HG03460 (cell line): ENCODE results near the gene NOS1AP.

Experiments used
- ATAC-seq: cut with Tn5 transposase; IDR thresholded peaks from one replicate; pipeline ENCODE4 v1.9.1; 2021; ENCODE audit not compliant: unreplicated experiment

NOS1AP gene

DNA sequence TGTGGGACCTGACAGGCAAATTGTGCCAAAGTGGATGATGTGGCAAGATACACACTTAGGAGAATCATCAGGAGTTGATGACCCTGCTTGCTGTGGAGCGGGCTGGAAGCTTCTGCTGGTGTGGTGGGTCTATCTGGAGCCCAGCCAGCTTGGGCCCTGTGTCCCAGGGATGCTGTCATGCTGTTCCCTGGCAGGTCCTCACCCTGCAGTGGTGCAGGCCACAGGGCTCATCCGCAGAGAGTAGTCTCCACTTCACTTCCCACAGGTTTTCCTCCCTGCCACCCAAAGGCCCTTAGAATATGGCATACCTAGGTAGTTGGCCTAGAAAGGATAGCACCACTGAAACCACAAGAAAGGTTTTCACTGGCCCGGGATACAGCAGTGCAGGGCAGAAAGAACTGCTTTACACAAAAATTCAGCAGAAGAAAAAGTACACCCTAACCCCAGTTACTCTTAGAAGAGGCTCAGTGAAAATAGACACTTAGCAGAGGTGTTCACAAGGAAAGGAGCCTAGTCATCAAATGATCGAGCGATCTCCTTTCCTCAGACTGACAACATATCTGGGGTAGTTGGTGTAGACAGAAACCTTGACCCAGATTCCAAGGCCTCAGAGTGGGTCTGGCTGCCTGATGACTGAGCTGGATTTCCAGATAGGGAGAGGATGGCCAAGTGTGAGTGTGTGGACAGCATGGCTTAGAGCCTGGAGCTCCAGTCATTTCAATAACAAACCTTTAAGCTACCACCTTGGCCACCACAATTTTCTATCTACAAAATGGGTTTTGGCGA is 310.8 kb downstream of the NOS1AP start:
- ATAC-seq: no peak

DNA sequence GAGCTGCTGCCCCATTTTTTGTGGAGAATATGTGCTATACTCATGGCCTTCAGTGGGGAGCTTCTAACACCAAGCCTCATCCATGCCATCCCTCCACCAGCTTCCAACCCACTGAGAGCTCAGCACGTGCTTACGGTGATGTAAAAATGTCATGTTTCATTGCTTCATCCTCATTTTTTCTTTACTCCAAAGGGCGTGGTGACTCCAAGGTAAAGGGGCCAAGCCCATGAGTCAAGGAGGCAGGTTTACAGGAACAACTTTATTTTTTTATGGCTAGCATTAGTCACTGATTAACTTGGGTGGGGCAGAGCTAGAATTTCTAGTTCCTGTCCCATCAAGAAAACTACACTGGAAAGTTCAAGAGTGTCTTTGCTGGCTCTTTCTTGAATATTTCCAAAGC is 311.9 kb downstream of the NOS1AP start, which contains the start of gene C1orf226:
Gene C1orf226, plus strand, starts transcription at position 346 of the 400 bp plus-strand sequence. CDS start 174 bp downstream, outside the sequence.
- ATAC-seq: no peak

DNA sequence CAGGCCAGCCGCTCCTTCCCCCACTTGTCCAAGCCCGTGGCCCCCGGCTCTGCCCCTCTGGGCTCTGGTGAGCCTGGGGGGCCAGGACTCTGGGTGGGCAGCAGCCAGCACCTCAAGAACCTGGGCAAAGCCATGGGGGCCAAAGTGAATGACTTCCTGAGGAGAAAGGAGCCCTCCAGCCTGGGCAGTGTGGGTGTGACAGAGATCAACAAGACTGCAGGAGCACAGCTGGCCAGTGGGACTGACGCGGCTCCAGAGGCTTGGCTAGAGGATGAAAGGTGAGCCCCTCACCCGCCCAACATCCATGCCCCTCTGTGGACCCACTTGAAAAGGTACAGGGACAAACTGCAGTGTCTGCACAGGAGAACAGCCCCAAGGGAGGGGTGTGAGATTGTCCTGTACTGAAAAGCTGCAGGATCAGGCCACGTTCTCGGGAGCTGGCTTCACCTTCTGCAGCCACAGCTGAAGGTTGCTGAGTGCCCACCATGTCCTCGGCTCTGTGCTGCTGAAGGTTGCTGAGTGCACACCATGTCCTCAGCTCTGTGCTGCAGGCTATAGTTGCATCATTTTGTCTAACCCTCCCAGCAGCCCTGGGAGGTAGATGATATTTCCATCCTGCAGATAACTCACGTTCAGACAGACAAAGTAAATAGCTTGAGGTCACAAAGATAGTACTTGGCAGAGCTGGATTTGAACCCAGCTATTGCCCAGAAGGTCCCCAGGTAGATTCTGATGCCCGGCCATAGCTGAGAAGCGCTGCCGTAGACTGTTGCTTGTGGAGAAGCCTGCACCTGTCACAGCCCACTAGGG is 312.7 kb downstream of the NOS1AP start:
- ATAC-seq: no peak

- ATAC-seq: no peak
Observed at GRCh38 chr1:162383091-162383490, 313.6 kb downstream of the NOS1AP start.

DNA sequence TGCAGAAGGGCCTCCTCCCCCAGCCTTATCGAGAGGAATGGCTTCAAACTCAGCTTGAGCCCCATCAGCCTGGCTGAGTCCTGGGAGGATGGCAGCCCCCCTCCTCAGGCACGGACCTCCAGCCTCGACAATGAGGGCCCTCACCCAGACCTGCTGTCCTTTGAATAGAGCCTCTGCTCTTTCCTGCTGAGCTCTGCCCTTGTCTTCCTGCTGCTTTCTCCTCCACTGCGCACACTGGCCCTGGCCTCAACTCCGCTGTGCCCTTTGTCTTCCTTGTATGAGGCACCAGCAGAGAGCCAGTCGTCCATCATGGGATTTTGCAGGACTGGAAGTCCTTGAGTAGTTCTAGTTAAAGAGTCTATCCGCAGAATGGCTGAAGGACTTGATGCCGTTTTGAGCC is 314.0 kb downstream of the NOS1AP start:
- ATAC-seq: no peak

- ATAC-seq: no peak
Observed at GRCh38 chr1:162384116-162384515, 314.6 kb downstream of the NOS1AP start.

DNA sequence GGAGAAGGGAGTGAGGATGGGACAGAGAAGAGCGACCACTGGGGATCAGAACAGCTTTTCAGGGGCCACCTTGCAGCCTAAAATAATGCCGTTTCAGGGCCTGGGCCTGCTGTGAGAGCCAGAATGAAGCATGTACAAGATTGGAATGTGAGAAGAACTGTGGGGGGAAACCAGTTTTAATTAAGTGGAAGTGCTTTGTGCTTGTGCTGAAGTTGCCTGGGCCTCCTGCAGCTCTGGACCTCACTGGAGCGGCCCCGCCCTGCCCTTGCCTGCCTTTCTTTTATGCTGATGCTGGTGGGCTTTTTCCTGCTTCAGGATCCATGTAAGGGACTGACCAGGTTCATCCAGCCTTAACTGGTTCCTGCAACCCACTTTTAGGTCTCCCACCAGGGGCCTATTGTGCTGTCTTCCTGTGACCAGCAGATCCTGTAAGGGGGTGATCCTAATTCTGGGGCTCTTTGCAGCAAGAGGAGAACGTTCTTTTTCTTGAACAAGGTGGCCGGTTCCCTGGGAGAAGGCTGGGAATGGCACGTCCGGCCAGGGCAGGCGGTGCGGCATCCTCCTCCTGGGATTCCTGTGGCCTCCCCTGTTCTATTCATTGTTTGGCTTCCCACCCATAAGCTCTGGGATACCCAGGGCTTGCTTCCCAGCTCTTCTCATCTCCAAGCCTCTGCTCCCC is 315.2 kb downstream of the NOS1AP start:
- no peak for ATAC-seq

DNA sequence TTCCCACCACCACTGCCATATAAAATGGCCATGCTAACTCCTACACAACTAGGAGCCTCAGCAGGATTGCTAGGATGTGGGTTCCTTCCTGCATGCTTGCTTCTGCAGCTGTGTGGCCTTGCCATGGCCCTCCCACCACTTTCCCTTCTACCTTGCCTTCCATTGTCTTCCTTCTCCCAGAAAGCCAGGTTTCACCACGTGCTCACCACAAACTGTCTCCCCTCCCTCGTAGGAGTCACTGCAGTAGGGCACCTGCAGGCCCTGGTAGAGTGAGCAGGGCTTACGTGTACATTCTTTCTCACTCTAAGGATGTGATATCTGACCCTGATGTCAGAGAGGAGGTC is 315.8 kb downstream of the NOS1AP start:
- no peak for ATAC-seq

- ATAC-seq: no peak
Observed at GRCh38 chr1:162385702-162386101, 316.2 kb downstream of the NOS1AP start.

DNA sequence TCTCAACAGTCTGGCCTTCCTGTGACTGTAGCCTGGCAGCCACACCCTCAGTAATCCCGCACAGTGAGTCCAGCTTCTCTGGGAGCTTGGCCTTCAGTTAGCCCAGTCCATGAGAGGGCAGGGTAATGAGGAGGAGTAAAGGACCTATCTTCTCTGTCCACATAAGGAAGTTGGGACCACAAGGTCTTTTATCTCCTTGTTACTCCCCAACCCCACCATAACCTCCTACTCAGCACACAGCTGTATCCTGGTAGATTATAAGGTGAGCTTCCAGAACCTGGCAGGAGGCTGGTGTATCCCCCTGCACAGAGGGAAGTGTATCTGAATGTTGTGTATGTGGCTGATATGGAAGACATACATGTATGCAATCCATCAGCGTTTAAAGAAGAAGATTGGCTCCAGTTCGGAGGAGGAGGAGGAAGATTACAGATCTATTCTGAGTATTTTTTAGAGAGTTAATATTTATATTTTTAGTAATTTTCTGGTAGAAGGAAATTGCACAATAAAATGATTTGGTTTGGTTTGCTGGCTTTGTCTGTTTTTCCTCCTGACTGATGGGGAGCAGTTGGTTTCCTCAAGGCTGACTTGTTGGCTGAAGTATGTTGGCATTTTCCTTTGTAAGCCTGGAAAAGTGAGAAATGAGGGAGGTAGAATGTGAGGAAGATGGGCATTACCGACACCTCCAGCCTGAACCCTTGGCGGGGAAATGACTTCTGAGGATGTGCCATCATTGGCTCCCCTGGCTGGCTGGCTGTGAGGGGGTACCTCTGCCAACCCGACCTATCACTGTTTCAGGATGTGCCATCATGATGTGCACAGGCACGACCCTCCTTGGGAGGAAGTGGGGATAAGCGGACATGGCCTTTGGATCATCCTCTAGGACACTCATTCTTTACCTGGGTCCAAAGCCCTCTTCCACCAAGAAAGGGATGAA is 317.1 kb downstream of the NOS1AP start:
- no peak for ATAC-seq

- no peak for ATAC-seq
Observed at GRCh38 chr1:162387226-162388082, 318.0 kb downstream of the NOS1AP start.

GRCh38 chr1:162388083-162388594 is 318.6 kb downstream of the NOS1AP start:
- ATAC-seq: no peak

GRCh38 chr1:162388615-162389014 is 319.1 kb downstream of the NOS1AP start:
- ATAC-seq: no peak

GRCh38 chr1:162389021-162389818 is 319.7 kb downstream of the NOS1AP start:
- peak; percentile 53 for ATAC-seq

DNA sequence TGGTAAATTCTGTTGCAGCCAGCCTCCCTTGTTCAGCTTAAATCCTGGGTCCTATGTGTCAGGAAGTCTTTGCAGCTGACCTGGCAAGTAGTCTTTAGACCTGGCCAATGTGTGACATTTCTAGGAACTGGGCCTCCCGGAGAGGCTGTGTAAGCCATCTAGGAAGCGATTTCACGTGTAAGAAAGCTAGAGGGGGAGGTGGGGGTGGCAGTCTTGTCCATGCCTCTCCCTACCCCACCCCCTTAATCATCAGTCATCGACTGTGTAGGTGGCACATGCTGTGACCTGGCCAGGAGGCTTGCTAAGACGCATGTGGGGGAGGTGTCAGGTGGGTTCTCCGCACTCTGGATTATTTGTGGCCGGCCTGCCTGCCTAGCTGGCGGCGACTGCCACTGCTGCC is 320.5 kb downstream of the NOS1AP start:
- ATAC-seq: no peak

- ATAC-seq: no peak
Observed at GRCh38 chr1:162390396-162391185, 321.1 kb downstream of the NOS1AP start.

- no peak for ATAC-seq
Observed at GRCh38 chr1:162391790-162392563, 322.5 kb downstream of the NOS1AP start.
